GM20431 (cell line): Measurements from ENCODE around the gene PROM1.

Experiments used
- in situ Hi-C: fragments of 300-500 bp; cut with MseI, MboI; formaldehyde crosslinking; loops from one replicate; pipeline ENCODE4 v1.15.0; 2020; ENCODE audit warnings: low sequenced_read_pairs; ENCODE audit not compliant: unreplicated experiment

Gene PROM1

GRCh38 chr4:16111533-16111932 lies 27.7 kb upstream of the PROM1 start:
- in situ Hi-C loops, result no loop called here

DNA sequence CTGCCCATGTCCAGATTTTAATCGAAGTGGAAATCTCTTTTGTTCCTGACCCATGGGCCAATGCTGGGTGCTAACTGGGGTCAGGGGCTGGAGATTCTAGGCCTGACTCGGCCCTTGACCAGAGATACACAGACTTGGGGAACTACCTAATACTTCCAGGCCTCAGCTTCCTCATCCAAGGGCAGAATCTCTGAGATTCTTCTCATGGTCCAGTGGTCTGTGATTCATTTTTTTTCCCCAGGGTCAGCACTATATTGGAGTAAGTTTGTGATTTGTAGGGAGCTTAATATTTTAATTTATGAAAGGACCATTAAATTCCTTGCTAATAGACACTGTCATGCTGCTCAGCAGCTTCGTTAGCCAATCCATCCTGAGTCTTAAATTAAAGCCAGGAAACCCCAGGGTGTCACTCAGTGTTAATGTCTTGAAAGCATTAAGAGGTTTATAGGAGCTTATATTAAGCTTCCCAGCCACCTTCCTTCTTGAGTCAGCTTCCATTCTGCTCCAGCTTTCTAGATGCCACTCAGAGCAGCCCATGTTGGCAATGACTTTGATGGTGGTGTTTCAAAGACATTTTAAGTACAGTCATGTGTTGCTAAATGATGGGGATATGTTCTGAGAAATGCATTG lies 27.0 kb upstream of the PROM1 start:
- in situ Hi-C loops, result no loop called here

- in situ Hi-C loops, result no loop called here
These were observed 26.4 kb upstream of the PROM1 start for GRCh38 chr4:16110199-16110598.

- in situ Hi-C loops, result no loop called here
These were observed 25.4 kb upstream of the PROM1 start for GRCh38 chr4:16109256-16109655.

- in situ Hi-C loops, result no loop called here
These were observed 23.1 kb upstream of the PROM1 start for GRCh38 chr4:16106956-16107355.

DNA sequence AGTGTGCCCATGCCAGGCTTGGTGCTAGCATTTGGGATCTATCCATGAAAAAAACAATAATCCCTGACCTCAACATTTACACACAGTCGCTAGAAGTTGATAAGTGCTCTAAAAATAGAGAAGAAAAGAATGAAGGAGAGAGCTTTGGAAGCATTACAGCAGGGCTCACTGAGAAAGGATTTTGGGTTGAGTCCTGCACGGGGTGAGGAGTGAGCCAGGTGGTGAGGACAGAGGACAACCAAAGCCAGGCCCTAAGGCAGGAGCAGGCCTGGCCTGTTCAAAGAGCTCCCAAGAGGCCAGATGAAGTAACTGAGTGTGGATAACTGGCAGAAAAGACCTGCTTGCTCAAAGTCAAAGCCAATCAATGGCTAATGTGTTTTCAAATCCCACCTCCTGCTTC lies 20.7 kb upstream of the PROM1 start:
- in situ Hi-C loops, result no loop called here

- in situ Hi-C loops, result no loop called here
These were observed 18.5 kb upstream of the PROM1 start for GRCh38 chr4:16102356-16102755.

DNA sequence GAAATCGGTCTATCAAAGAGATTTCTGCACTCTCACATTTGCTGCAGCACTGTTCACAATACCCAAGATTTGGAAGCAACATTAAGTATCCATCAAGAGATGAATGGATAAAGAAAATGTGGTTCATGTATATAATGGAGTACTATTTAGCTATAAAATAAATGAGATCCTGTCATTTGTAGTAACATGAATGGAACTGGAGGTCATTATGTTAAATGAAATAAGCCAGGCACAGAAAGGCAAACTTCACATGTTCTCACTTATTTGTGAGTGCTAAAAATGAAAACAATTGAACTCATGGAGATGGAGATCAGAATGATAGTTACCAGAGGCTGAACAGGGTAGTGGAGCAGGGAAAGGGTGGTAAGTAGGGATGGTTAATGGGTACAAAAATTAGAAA lies 17.0 kb upstream of the PROM1 start:
- in situ Hi-C loops, result no loop called here

DNA sequence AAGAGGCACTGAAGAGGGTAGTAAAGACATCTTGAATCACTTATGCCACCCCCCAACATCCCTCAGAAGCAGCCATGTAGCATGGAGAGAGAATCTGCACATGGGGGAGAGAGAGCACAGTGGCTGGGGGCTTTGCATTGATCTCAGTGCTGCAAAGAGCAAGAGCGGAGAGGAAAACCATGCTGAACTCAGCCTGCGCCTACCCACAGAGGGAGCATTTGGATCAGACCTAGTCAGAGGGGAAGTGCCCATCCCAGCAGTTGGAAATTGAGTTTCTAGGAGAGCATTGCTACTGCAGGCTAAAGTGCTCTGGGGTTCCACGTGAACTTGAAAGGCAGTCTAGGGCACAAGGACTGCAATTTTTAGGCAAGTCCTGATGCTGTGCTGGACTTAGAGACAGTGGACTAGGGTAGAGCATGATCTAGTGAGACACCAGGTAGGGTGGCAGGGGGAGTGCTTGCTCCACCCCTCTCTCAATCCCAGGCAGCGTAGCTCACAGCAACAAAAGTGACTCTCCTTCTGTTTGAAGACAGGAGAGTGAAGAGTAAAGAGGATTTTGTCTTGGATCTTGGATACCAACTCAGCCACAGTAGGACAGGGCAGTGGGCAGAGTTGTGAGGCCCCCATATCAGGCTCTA lies 9.0 kb upstream of the PROM1 start:
- in situ Hi-C loops, result no loop called here

DNA sequence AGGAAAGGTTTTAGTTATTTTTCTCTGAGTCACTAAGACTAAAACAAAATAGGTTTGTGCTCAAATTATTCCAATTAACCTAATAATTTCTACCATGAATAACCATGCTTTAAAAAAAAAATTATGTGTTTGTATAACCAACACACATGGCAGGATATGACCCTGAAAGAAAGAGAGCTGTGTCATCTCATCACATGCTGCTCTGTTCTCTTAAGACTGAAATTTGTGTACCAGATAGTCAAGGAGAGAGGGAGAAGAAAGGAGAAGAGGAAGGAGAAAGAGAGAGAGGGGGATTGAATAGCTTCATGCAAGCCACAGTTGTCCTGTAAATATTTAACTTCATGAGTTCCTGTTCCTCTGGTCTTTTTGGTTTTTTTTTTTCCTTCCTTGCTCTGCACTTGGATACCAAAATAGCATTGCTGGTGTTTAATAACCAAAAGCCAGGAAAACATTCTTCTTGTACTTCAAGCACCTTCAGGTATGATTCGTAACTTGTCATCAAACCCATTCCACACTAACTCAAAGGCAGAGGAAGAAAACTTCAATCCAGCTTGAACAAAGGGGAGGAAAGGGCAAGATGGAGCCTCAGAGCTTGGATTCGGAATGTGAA lies 6.4 kb upstream of the PROM1 start:
- in situ Hi-C loops, result no loop called here

DNA sequence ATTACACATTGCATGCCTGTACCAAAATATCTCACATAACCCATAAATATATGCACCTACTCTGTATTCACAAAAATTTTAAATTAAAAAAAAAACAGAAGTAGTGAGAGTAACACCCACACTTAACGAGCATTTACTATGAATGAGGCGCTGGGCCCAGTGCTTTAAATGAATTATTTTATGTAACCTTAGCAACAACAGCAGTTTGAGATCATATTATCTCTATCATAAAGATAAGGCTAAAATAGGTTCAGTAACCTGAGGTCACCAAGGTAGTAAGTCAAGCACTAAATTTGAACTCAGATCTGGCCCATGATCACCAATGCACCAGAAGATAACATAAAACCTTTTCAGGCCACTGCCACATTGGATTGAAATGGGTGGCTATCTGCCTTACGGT lies 5.3 kb upstream of the PROM1 start:
- in situ Hi-C loops, result no loop called here

GRCh38 chr4:16088601-16089000 lies 4.8 kb upstream of the PROM1 start:
- in situ Hi-C loops, result no loop called here

DNA sequence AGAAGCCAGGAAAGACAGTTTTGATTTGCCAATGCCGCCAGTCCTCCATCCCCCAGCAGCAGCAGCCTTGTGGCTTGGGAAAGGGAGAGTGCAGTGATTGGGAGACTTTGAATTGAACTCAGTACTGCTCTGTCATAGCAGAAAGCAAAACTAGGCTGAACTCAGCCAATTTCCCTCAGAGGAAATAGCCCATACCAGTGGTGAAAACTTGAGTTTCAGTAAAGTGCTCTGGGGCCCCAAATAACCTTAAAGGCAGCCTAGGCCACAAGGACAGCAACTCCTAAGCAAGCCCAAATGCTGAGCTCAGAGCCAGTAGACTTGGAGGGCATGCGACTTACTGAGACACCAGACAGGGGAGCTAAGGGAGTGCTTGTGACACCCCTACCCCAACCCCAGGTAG lies 2.0 kb upstream of the PROM1 start:
- in situ Hi-C loops, result no loop called here

DNA sequence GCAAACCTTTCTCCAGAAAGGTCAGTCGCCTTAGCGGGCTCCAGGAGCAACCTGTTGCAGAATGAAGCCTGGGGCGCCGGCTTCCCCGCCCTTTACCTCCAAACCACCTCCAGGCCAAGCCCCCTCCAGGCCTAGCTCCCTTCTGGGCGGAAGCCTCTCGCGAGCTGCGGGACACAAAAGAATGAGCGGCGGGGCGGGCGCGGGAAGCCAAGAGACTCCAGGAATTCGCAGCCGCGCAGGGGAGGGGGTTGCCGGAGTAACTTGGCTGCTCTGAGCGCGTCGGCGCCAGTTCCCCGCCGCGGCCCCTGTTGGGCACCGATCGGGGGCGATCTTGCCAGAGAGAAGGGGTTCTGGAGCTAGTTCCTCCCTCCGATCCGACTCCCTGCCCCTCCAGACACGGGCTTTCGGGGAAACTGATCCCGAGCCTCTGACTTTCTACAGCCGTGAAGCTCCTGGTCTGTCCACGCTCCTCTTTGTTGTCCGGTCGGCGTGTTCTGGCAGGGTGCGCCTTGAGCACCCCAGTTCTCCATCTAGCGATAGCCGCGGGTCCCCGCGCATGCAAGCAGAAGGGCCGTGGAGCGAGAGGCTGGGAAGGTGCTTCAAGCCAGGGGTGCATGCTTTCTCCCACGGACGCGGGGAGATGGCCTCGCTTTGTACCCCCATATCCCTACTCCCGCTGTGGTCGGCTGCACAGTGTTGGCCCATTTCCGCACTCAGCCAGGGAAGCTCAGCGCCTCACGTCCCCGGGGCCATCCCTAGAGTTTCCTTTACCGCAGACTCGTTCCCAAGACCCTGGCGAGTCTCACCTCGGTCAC lies 1.2 kb downstream of the PROM1 start:
- in situ Hi-C loops, result no loop called here

DNA sequence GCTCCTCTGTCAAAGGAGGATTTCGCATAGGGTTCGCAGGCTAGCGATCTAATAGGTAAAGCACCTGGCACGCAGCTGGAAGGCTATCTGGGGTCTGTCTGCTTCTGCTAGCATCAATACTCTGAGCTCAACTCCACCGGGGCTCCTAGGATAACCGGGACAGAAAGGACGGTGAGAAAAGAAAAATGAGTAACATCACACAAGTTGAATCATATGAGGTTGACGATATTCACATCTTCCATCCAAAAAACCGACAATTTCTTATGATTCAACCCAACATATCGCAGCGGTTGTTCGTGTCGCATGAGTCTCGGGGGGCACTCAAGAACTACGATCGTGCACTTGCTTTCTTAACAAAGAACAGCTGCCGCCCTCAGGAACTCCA lies 1.8 kb downstream of the PROM1 start:
- in situ Hi-C loops, result no loop called here

DNA sequence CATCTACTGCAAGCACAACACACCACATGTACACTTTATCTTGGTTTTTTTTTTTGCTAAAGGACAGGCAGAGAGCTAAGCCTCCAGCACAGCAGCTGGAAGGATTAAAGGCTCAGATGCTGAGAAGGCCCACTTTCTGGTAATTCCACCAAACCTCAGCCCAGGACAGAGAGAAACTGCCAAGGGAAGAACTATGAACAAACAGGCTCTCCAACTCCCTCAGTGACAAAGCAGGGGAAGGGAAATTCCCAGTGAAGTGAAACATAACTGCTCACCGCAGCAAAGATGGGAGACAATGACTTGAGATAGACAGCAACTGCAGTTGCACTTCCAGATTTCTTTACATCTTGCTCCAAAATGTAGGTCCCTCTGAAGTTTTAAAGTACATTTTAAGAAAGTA lies 4.8 kb downstream of the PROM1 start:
- in situ Hi-C loops, result no loop called here

DNA sequence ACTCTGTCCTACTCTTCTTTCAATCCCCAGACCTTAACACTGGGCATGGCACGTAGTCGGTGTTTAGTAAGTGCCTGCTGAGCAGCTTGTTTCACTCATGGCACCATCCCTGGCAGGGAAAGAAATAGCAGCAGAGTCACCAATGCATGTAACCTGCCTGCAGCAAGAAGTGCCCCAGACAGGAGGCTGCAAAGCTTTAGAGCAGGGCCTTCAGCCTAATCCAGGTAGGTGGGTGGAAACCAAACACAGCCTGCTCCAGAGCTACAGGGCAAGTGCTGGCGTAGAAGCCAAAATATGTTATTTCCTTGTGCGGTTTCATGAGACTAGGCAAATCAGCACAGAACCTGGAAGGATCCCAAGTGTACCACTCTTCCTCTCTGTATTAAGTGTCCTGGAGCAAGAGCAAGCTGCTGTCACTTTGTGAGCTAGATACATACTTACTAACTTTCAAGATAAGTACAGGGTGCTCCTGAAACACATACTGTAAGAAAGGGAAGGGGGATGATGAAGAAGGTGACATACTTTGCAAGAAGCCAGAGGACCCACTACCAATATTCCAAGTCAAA lies 5.5 kb downstream of the PROM1 start:
- in situ Hi-C loops, result no loop called here

DNA sequence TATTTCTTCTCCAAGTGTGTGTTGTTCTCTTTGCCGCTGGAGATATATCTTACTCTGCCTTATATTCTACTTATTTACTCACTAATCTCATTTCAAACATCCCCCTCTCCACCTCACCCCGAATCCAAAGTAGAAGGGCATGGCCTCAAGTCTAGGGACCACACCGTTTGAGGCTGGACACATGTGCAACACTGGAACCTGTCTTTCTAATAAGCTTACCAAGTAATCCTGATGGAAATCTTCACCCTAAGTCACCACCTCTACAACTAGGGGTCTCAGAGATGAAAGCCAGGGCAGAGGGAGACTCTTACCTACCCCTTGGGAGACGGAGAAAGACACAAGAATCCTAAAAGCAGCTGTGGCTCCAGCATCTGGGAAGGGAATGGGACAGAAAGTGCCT lies 6.0 kb downstream of the PROM1 start:
- in situ Hi-C loops, result no loop called here

- in situ Hi-C loops, result no loop called here
These were observed 7.7 kb downstream of the PROM1 start for GRCh38 chr4:16075975-16076757.

DNA sequence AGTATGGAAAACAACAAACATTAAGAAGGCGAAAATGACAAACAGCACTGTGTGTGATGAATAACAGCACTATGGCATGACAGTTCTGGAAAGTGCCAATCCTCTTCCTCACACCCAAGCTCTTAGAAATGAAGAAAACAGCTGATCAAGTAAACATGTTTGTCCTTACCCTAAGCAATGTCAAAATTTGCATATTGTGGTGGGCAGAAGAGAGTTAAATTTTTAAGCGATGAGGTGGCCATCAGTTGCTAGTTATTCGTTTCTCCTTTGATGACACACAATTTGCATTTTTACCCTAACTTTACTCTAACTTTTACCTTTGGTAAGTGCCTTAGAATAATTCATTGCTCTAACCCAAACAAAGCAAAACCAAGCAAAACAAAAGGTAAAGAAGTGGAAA lies 8.8 kb downstream of the PROM1 start:
- in situ Hi-C loops, result no loop called here
